GM12878 (cell line): Measurements from ENCODE around the gene VCPKMT. TPM values are rescaled to one million over a fixed set of nuclear protein-coding genes. Genes with fewer than 3 reads are reported as not detected.

ENCODE experiments used
- ATAC-seq: fragments of 200-7000 bp; cut with Tn5 transposase; 3 replicates; pipeline ENCODE4 v1.9.1; 2020; ENCODE audit warnings: mild to moderate bottlenecking, moderate library complexity
- BruUV-seq: library from RNA; stranded (reverse); fragments of 400-500 nt; replicated peaks from 2 replicates; lab custom pipeline; 2021; lab: Mats Ljungman, UMichigan
- CTCF ChIA-PET: fragments of 300-600 bp; sonication (Branson Sonifier 250); formaldehyde crosslinking; extraction: SDS; loops from one replicate; lab custom pipeline; 2021; ENCODE audit warnings: inconsistent platforms; lab: Yijun Ruan, JAX
- POLR2A ChIA-PET: fragments of 350-600 bp; formaldehyde crosslinking; extraction: SDS; loops from one replicate; lab custom pipeline; 2021; ENCODE audit warnings: inconsistent platforms; lab: Charles Lee
- RAD21 ChIA-PET: fragments of 300-600 bp; sonication (Branson Sonifier 250); formaldehyde crosslinking; loops from one replicate; lab custom pipeline; 2023; ENCODE audit warnings: antibody characterized with exemption; ENCODE audit not compliant: unreplicated experiment; lab: Charles Lee
- SMC1A ChIA-PET: fragments of 300-600 bp; sonication (Branson Sonifier 250); formaldehyde crosslinking; loops from one replicate; lab custom pipeline; 2023; ENCODE audit not compliant: unreplicated experiment, uncharacterized antibody; lab: Charles Lee
- DNase-seq: peaks from one replicate; pipeline ENCODE4 v3.0.0-alpha.2; 2011; ENCODE audit warnings: low read depth, low spot score
- FAIRE-seq: peaks from 3 replicates; lab custom pipeline; 2011; peaks lifted over from hg19 to GRCh38; lab: Jason Lieb, UNC
- H2AFZ ChIP-seq: 2 replicates; pipeline ENCODE4 v1.6.0; 2011; ENCODE audit warnings: low read depth, low read length, control low read depth; ENCODE audit not compliant: control insufficient read depth
- H3K27ac ChIP-seq: 2 replicates; pipeline ENCODE4 v1.5.1; 2011; ENCODE audit warnings: control low read depth; ENCODE audit not compliant: control insufficient read depth, insufficient read depth
- H3K27me3 ChIP-seq, 2 experiments: replicated peaks in 1 of 2; 2 replicates each; pipeline versions ENCODE4 v1.6.0 to v1.6.1; 2011; ENCODE audit warnings: low read length in 1 of 2; ENCODE audit not compliant: control insufficient read depth in 2 of 2, insufficient read depth in 2 of 2
- H3K36me3 ChIP-seq, 2 experiments: 2 replicates each; pipeline ENCODE4 v1.5.1; 2011; ENCODE audit warnings: low read length in 1 of 2; ENCODE audit not compliant: control insufficient read depth in 2 of 2, insufficient read depth in 2 of 2
- H3K4me1 ChIP-seq: 2 replicates; pipeline ENCODE4 v1.6.1; 2011; ENCODE audit warnings: mild to moderate bottlenecking, low read length, moderate library complexity, mixed read lengths; ENCODE audit not compliant: control insufficient read depth, insufficient read depth
- H3K4me2 ChIP-seq: 2 replicates; pipeline ENCODE4 v1.6.0; 2011; ENCODE audit warnings: control low read depth; ENCODE audit not compliant: control insufficient read depth, insufficient read depth
- H3K4me3 ChIP-seq: fragments of 200-600 bp; sonication (generic); 2 replicates; pipeline ENCODE4 v1.5.1; 2016
- H3K79me2 ChIP-seq: 2 replicates; pipeline ENCODE4 v1.6.0; 2011; ENCODE audit warnings: low read length; ENCODE audit not compliant: control insufficient read depth, insufficient read depth
- H3K9ac ChIP-seq: 2 replicates; pipeline ENCODE4 v1.8.0; 2011; ENCODE audit warnings: low read length, control low read depth, mixed read lengths; ENCODE audit not compliant: control insufficient read depth, insufficient read depth
- H3K9me3 ChIP-seq: replicated peaks from 3 replicates; pipeline ENCODE4 v1.5.1; 2011; ENCODE audit warnings: mild to moderate bottlenecking, low read length; ENCODE audit not compliant: control insufficient read depth, insufficient read depth
- H4K20me1 ChIP-seq: 2 replicates; pipeline ENCODE4 v1.6.0; 2011; ENCODE audit not compliant: control insufficient read depth, insufficient read depth
- ATF3 ChIP-seq: IDR thresholded peaks from 2 replicates; pipeline ENCODE4 v1.6.1; 2011; ENCODE audit warnings: low read depth, mild to moderate bottlenecking, low read length, moderate library complexity, borderline replicate concordance; ENCODE audit errors: extremely low read depth
- ATF7 ChIP-seq: fragments of 450-650 bp; IDR thresholded peaks from 2 replicates; pipeline ENCODE4 v1.6.1; 2016; ENCODE audit warnings: low read depth, mild to moderate bottlenecking
- BCL11A ChIP-seq: IDR thresholded peaks from 2 replicates; pipeline ENCODE4 v1.6.1; 2011; ENCODE audit warnings: low read depth, low read length
- BHLHE40 ChIP-seq, 2 experiments: fragments of 450-650 bp in 1 of 2; IDR thresholded peaks; 2 replicates each; pipeline ENCODE4 v1.6.1; 2011 to 2017; ENCODE audit warnings: low read depth in 2 of 2, borderline replicate concordance in 1 of 2, improper control_type of control experiment in 1 of 2, low read length in 1 of 2, mild to moderate bottlenecking in 1 of 2
- CREM ChIP-seq: IDR thresholded peaks from 2 replicates; pipeline ENCODE4 v1.6.1; 2014; ENCODE audit warnings: antibody characterized with exemption, low read depth
- FOXM1 ChIP-seq: IDR thresholded peaks from 2 replicates; pipeline ENCODE4 v1.6.1; 2012; ENCODE audit warnings: low read depth, mild to moderate bottlenecking, inconsistent platforms, low read length, moderate library complexity
- GATAD2B ChIP-seq: fragments of 450-650 bp; conservative IDR thresholded peaks from 2 replicates; pipeline ENCODE4 v1.6.1; 2017; ENCODE audit warnings: low read depth, mild to moderate bottlenecking, moderate library complexity
- KLF5 ChIP-seq: fragments of 450-650 bp; IDR thresholded peaks from 2 replicates; pipeline ENCODE4 v1.6.1; 2014; ENCODE audit warnings: mild to moderate bottlenecking; ENCODE audit not compliant: partially characterized antibody
- MEF2A ChIP-seq: IDR thresholded peaks from 2 replicates; pipeline ENCODE4 v1.6.1; 2011; ENCODE audit warnings: low read depth, mild to moderate bottlenecking, low read length, moderate library complexity; ENCODE audit not compliant: insufficient read depth
- MTA3 ChIP-seq: IDR thresholded peaks from 2 replicates; pipeline ENCODE4 v1.6.1; 2012; ENCODE audit warnings: low read length, inconsistent platforms, borderline replicate concordance
- NFXL1 ChIP-seq: fragments of 450-650 bp; IDR thresholded peaks from 2 replicates; pipeline ENCODE4 v1.6.1; 2017; ENCODE audit warnings: antibody characterized with exemption, mild to moderate bottlenecking, borderline replicate concordance
- RAD51 ChIP-seq: fragments of 450-650 bp; IDR thresholded peaks from 2 replicates; pipeline ENCODE4 v1.6.1; 2016; ENCODE audit warnings: moderate library complexity, mild to moderate bottlenecking, inconsistent platforms
- RELB ChIP-seq: fragments of 450-650 bp; IDR thresholded peaks from 2 replicates; pipeline ENCODE4 v1.6.1; 2017; ENCODE audit warnings: low read depth, mild to moderate bottlenecking, moderate library complexity
- SMC3 ChIP-seq: IDR thresholded peaks from 2 replicates; pipeline ENCODE4 v1.6.1; 2011; ENCODE audit warnings: low read length, improper control_type of control experiment, borderline replicate concordance
- TAF1 ChIP-seq: IDR thresholded peaks from 2 replicates; pipeline ENCODE4 v1.6.1; 2011; ENCODE audit warnings: mild to moderate bottlenecking, low read depth, low read length, borderline replicate concordance
- ZNF687 ChIP-seq: fragments of 450-650 bp; IDR thresholded peaks from 2 replicates; pipeline ENCODE4 v1.6.1; 2017; ENCODE audit warnings: mild to moderate bottlenecking, moderate library complexity
- WGBS: methylation state at CpG from one replicate; pipeline ENCODE4 v1.1.6; 2016; ENCODE audit warnings: low lambda C conversion rate; ENCODE audit not compliant: insufficient replicate concordance, insufficient coverage; ENCODE audit errors: missing lambda C conversion rate; 5-methylcytosine and 5-hydroxymethylcytosine counted together
- in situ Hi-C: fragments of 300-500 bp; cut with MboI; formaldehyde crosslinking; loops from 9 replicates; pipeline ENCODE4 v1.14.3; 2018; ENCODE audit warnings: mixed read lengths
- intact Hi-C: fragments of 100-400 bp; cut with micrococcal nuclease; formaldehyde crosslinking; loops from one replicate; pipeline ENCODE4 v1.14.2; 2022; ENCODE audit not compliant: unreplicated experiment
- polyA plus RNA-seq, 11 experiments: library from polyadenylated mRNA; depleted of rRNA in 4 of 11; unstranded in 6 of 11; stranded (reverse) in 5 of 11; fragments of >200 nt; fragmentation: Nextera tagmentation in 4 of 11; fragmentation: Illumina TruSeq in 1 of 11; extraction: Ambion mirVana in 4 of 11; extraction: Trizol in 1 of 11; gene quantifications; 1 replicate in 1 of 11; 2 replicates in 10 of 11; pipeline versions ENCODE4 v1.2.1 to v1.2.3, GENCODE V29; 2011 to 2016; ENCODE audit warnings: inconsistent platforms in 2 of 11, missing spikeins in 2 of 11, low read depth in 1 of 11
- total RNA-seq, 4 experiments: library from RNA; depleted of rRNA in 3 of 4; stranded (reverse); fragments of >200 nt in 3 of 4; fragmentation: Illumina TruSeq in 1 of 4; extraction: Trizol in 1 of 4; gene quantifications; 2 replicates each; pipeline versions ENCODE4 v1.2.1 to v1.2.3, GENCODE V29; 2013 to 2021

The VCPKMT gene
- total and polyA plus RNA-seq, 10 of the 15 experiments (the other 5 are each of a cell fraction or from before 2014, with no cell fraction given) = 8.5 to 18.4 (median 12.8) TPM

- ChIA-PET SMC1A (interaction anchor here (0.7 to 5.6 kb wide), 26 partner anchors 11 to 235 kb away, joined by 3 to 69 read pairs (median 6); partner anchors contain the start of gene NEMF), POLR2A (interaction anchor here (0.6 to 4.0 kb wide), 15 partner anchors 14 to 234 kb away, joined by 3 to 35 read pairs (median 5); no protein-coding TSS in a partner anchor), CTCF (interaction anchor here (0.5 to 6.2 kb wide), 18 partner anchors 12 to 452 kb away, joined by 3 to 41 read pairs (median 4); partner anchors contain the start of gene NEMF), RAD21 (interaction anchor here (0.5 to 5.5 kb wide), 25 partner anchors 15 to 737 kb away, joined by 3 to 75 read pairs (median 6); partner anchors contain the start of genes ARF6 and NEMF)
- peak; percentile 73 for ATAC-seq
- Histone ChIP-seq H3K9ac (peak overlapping the region; percentile 73), H2AFZ (peak overlapping the region; percentile 44), H3K4me2 (peak overlapping the region; percentile 86), H3K36me3 (no peaks in the 10 kb centered on the region), H4K20me1 (no peaks in the 10 kb centered on the region), H3K27ac (peak overlapping the region; percentile 95), H3K79me2 (peaks cover 9% of the 10 kb centered on the region), H3K4me1 (peaks cover 68% of the 10 kb centered on the region), H3K9me3 (no peaks in the 10 kb centered on the region), H3K4me3 (peak overlapping the region; percentile 38; the same call in 1 of the 2 replicates), H3K27me3 (no peaks in the 10 kb centered on the region)
- in situ Hi-C loops = no loop called here
- intact Hi-C loops = loop anchor here (2.0 kb wide), 1 partner anchor 19 kb away; no protein-coding TSS in a partner anchor
- peak; percentile 95 for DNase-seq
- 1% methylated on average over 10 of the region's 10 CpGs for WGBS
- BruUV-seq = TSS peak; percentile 68
- peak; percentile 84 for FAIRE-seq
- 0 out of 2 replicates have a peak, but pooled peaks have one; percentile 20 for TF ChIP-seq MEF2A
- peak; percentile 62; the same call in 1 of the 2 replicates for TF ChIP-seq CREM
- peak; percentile 65; the same call in 1 of the 2 replicates for TF ChIP-seq BCL11A
- TF ChIP-seq FOXM1 = peak; percentile 61; the same call in 1 of the 2 replicates
- TF ChIP-seq ZNF687 = peak; percentile 94
- no peak for TF ChIP-seq ATF3
- TF ChIP-seq SMC3 = no peak; the same call in 1 of the 2 replicates
- peak; percentile 65 to 83; a peak in 3 of 4 replicates for TF ChIP-seq BHLHE40 (IDR thresholded peaks at IDR 0.05; ENCODE audit: borderline replicate concordance in 1 of 2, low read depth in 2 of 2, low read length in 1 of 2)
- peak; percentile 82 for TF ChIP-seq RELB
- peak; percentile 84; the same call in 1 of the 2 replicates for TF ChIP-seq MTA3
- TF ChIP-seq KLF5 = peak; percentile 40
- TF ChIP-seq NFXL1 = no peak
- TF ChIP-seq ATF7 = peak; percentile 94
- TF ChIP-seq TAF1 = peak; percentile 48; the same call in 1 of the 2 replicates
- TF ChIP-seq GATAD2B = peak; percentile 37; the same call in 1 of the 2 replicates
- peak; percentile 56 for TF ChIP-seq RAD51
Observed at GRCh38 chr14:50085570-50086320, 30.6 kb downstream of the VCPKMT start.
